BLaER1 (cell line): ENCODE results near the gene MAGEA6.
"Not testable (repeated sequence)": the region's sequence is repeated elsewhere in the genome, so short reads cannot be mapped to it uniquely, and the experiment has no call there.

Source experiments
- H3K27ac ChIP-seq: shearing (Covaris generic); formaldehyde crosslinking; 2 replicates; pipeline ENCODE4 v1.8.1; 2022
- H3K27me3 ChIP-seq: shearing (Covaris generic); formaldehyde crosslinking; 2 replicates; pipeline ENCODE4 v1.8.1; 2022
- H3K36me3 ChIP-seq: shearing (Covaris generic); formaldehyde crosslinking; 2 replicates; pipeline ENCODE4 v1.8.1; 2022
- H3K4me1 ChIP-seq: shearing (Covaris generic); formaldehyde crosslinking; 2 replicates; pipeline ENCODE4 v1.8.1; 2022
- H3K4me2 ChIP-seq: shearing (Covaris generic); formaldehyde crosslinking; 2 replicates; pipeline ENCODE4 v1.8.1; 2022
- H3K4me3 ChIP-seq: shearing (Covaris generic); formaldehyde crosslinking; 2 replicates; pipeline ENCODE4 v1.8.1; 2022
- H3K9ac ChIP-seq: shearing (Covaris generic); formaldehyde crosslinking; 2 replicates; pipeline ENCODE4 v1.8.1; 2022
- H3K9me3 ChIP-seq: shearing (Covaris generic); formaldehyde crosslinking; 2 replicates; pipeline ENCODE4 v1.8.1; 2022
- H4K20me1 ChIP-seq: shearing (Covaris generic); formaldehyde crosslinking; 2 replicates; pipeline ENCODE4 v1.8.1; 2022
- Cebpa-rat ChIP-seq: shearing (Covaris generic); IDR thresholded peaks from 2 replicates; pipeline ENCODE4 v1.8.1; 2022

MAGEA6 gene

DNA sequence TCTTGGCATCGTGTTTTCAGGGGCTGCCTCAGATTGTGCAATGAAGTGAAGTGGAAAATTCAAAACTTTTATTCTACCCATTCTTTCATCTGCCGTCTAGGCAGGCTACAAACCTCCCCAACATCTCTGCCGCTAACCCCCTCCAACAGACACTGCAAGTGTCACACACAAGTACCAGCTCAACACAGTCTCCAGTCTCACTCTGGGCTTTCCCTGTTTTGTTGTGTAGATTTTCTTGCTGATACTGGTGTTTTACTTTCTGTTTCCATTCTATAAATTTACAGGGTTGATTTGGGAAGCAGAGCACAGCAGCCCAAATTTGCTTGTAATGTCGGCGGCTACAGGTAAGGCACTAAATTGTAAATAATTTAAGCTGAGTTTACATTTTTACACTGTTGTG lies 14.6 kb downstream of the MAGEA6 start:
- H3K4me1 ChIP-seq, H3K9me3 ChIP-seq, H3K4me2 ChIP-seq, H3K36me3 ChIP-seq, H3K9ac ChIP-seq, H3K4me3 ChIP-seq, H3K27me3 ChIP-seq, H4K20me1 ChIP-seq, H3K27ac ChIP-seq: not testable (repeated sequence)

DNA sequence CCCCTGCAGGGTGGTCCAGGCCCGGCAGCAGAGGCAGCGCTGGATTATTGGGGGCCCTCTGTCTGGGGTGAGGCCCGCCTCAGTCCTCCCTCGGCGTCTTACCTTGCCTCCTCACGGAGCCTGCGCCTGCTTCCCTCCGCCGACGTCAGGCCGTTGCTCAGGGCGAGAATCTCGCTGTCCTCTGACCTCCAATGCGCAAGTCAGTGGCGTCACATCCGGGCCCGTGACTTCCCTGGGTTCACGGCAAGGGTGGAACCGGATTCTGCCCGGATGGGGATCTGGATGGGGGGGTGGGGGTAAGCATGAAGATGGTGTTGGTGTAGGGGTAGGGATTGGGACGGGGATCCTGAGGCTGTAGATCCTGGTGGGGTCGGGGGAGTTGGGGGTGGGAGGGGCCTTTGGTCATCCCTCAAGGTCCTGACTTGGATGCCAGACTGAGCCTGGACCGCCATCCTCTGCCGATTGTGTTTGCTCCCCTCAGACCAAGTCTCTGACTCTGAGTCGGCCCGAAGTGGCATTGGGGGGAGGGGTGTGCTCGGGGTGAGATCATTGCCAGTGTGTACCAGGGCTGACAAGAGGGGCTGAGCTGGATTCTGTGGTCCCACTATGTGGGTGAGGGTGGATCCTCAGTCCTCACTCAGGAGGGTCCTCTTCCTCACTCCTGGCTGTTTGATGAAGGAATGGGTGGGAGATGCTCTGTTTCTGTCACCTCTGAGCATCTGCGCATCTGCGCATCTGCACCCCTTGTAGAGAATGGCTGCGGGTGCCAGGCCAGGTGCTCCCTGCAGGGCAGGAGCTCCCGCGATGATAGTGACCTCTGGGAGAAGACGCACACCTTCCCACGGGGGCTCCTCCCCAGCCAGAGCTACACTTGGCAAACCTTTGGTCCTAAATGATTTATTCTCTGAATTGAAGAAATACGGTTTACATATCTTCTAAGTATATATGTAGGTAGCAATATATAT lies 15.5 kb downstream of the MAGEA6 start, which contains the start of gene MAGEA2:
MAGEA2 (minus strand) TSS at position 157 of the 965 bp plus-strand sequence. CDS start 2,479 bp downstream, outside the sequence.
- not testable (repeated sequence) for H3K9me3 ChIP-seq, H3K4me3 ChIP-seq, H3K4me1 ChIP-seq, H3K9ac ChIP-seq, H3K4me2 ChIP-seq, H3K36me3 ChIP-seq, H3K27me3 ChIP-seq, H4K20me1 ChIP-seq, H3K27ac ChIP-seq

DNA sequence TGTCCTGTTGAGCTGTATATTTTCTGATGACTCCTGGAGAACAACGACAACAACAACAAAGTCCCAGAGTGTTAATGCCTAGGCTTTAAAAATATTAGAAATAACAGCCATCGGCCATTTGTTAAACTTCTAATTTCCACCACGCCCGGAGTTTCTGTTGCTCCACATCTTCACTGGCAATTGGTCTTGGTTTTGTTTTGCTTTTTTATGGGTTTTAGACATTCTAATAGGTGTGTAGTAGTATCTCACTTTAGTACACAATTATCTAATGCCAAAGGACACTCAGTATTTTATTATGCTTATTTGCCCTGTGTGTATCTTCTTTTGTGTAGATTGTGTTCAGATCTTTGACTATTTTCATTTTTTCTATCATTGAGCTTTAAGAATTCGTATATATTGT lies 30.9 kb downstream of the MAGEA6 start:
- H3K4me3 ChIP-seq, result no peak overlapping the region
- no peaks in the 10 kb centered on the region for H3K4me1 ChIP-seq
- H3K27me3 ChIP-seq, result peaks cover 72% of the 10 kb centered on the region
- no peak overlapping the region for H3K4me2 ChIP-seq
- H3K27ac ChIP-seq, result no peak overlapping the region
- H3K36me3 ChIP-seq, result no peaks in the 10 kb centered on the region
- no peaks in the 10 kb centered on the region for H4K20me1 ChIP-seq
- no peaks in the 10 kb centered on the region for H3K9me3 ChIP-seq
- no peak overlapping the region for H3K9ac ChIP-seq
- TF ChIP-seq Cebpa-rat, result no peak

DNA sequence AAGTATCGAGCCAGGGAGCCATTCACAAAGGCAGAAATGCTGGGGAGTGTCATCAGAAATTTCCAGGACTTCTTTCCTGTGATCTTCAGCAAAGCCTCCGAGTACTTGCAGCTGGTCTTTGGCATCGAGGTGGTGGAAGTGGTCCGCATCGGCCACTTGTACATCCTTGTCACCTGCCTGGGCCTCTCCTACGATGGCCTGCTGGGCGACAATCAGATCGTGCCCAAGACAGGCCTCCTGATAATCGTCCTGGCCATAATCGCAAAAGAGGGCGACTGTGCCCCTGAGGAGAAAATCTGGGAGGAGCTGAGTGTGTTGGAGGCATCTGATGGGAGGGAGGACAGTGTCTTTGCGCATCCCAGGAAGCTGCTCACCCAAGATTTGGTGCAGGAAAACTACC lies 33.0 kb downstream of the MAGEA6 start:
- peaks cover 72% of the 10 kb centered on the region for H3K27me3 ChIP-seq
- H3K9me3 ChIP-seq, H3K9ac ChIP-seq, H4K20me1 ChIP-seq, H3K36me3 ChIP-seq, H3K4me3 ChIP-seq, H3K27ac ChIP-seq, H3K4me1 ChIP-seq, H3K4me2 ChIP-seq: not testable (repeated sequence)

DNA sequence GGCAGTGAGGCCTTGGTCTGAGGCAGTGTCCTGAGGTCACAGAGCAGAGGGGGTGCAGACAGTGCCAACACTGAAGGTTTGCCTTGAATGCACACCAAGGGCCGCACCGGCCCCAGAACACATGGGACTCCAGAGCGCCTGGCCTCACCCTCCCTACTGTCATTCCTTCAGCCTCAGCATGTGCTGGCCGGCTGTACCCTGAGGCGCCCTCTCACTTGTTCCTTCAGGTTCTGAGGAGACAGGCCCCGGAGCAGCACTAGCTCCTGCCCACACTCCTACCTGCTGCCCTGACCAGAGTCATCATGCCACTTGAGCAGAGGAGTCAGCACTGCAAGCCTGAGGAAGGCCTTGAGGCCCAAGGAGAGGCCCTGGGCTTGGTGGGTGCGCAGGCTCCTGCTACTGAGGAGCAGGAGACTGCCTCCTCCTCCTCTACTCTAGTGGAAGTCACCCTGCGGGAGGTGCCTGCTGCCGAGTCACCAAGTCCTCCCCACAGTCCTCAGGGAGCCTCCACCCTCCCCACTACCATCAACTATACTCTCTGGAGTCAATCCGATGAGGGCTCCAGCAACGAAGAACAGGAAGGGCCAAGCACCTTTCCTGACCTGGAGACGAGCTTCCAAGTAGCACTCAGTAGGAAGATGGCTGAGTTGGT lies 33.5 kb downstream of the MAGEA6 start:
- Histone ChIP-seq H3K4me3 (no peak overlapping the region), H3K27me3 (peaks cover 74% of the 10 kb centered on the region), H3K9me3 (no peaks in the 10 kb centered on the region), H4K20me1 (no peaks in the 10 kb centered on the region), H3K27ac (no peak overlapping the region), H3K4me1 (no peaks in the 10 kb centered on the region), H3K4me2 (no peak overlapping the region), H3K9ac (no peak overlapping the region), H3K36me3 (no peaks in the 10 kb centered on the region)
- no peak for TF ChIP-seq Cebpa-rat

DNA sequence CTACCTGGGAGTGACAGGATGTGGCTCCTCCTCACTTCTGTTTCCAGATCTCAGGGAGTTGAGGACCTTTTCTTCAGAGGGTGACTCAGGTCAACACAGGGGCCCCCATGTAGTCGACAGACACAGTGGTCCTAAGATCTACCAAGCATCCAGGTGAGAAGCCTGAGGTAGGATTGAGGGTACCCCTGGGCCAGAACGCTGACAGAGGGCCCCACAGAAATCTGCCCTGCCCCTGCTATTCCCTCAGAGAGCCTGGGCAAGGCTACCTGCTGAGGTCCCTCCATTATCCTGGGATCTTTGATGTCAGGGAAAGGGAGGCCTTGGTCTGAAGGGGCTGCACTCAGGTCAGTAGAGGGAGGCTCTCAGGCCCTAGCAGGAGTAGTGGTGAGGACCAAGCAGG lies 34.4 kb downstream of the MAGEA6 start:
- Histone ChIP-seq H3K9ac (no peak overlapping the region), H3K4me1 (no peaks in the 10 kb centered on the region), H3K27ac (no peak overlapping the region), H3K9me3 (no peaks in the 10 kb centered on the region), H4K20me1 (no peaks in the 10 kb centered on the region), H3K4me3 (no peak overlapping the region), H3K4me2 (no peak overlapping the region), H3K36me3 (no peaks in the 10 kb centered on the region), H3K27me3 (peaks cover 66% of the 10 kb centered on the region)
- no peak for TF ChIP-seq Cebpa-rat

DNA sequence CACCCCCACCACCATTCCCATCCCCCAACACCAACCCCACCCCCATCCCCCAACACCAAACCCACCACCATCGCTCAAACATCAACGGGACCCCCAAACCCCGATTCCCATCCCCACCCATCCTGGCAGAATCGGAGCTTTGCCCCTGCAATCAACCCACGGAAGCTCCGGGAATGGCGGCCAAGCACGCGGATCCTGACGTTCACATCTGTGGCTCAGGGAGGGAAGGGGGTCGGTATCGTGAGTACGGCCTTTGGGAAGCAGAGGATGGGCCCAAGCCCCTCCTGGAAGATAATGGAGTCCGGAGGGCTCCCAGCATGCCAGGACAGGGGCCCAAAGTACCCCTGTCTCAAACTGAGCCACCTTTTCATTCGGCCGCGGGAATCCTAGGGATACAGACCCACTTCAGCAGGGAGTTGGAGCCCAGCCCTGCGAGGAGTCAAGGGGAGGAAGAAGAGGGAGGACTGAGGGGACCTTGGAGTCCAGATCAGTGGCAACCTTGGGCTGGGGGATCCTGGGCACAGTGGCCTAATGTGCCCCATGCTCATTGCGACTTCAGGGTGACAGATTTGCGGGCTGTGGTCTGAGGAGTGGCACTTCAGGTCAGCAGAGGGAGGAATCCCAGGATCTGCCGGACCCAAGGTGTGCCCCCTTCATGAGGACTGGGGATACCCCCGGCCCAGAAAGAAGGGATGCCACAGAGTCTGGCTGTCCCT lies 35.2 kb downstream of the MAGEA6 start:
- H3K4me1 ChIP-seq, H3K4me2 ChIP-seq, H3K9me3 ChIP-seq, H3K36me3 ChIP-seq, H3K27ac ChIP-seq, H3K9ac ChIP-seq, H3K4me3 ChIP-seq, H4K20me1 ChIP-seq: not testable (repeated sequence)
- peaks cover 62% of the 10 kb centered on the region for H3K27me3 ChIP-seq

DNA sequence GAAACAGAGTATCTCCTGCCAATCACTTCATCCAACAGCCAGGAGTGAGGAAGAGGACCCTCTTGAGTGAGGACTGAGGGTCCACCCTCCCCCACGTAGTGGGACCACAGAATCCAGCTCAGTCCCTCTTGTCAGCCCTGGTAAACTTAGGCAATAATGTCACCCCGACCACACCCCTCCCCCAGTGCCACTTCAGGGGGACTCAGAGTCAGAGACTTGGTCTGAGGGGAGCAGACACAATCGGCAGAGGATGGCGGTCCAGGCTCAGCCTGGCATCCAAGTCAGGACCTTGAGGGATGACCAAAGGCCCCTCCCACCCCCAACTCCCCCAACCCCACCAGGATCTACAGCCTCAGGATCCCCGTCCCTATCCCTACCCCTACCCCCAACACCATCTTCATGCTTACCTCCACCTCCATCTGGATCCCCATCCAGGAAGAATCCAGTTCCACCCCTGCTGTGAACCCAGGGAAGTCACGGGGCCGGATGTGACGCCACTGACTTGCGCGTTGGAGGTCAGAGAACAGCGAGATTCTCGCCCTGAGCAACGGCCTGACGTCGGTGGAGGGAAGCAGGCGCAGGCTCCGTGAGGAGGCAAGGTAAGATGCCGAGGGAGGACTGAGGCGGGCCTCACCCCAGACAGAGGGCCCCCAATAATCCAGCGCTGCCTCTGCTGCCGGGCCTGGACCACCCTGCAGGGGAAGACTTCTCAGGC lies 36.1 kb downstream of the MAGEA6 start, which contains the start of the genes CSAG1 and MAGEA12:
CSAG1 (minus strand) TSS at position 461 of the 715 bp plus-strand sequence. CDS start 1,261 bp downstream, outside the sequence.
MAGEA12 (plus strand) TSS at position 497 of the 715 bp plus-strand sequence. CDS start 2,405 bp downstream, outside the sequence.
- no peak within 1 kb of the TSS for H3K27ac ChIP-seq
- H3K27me3 ChIP-seq, result peaks cover 61% of the 10 kb centered on the region
- H3K9me3 ChIP-seq, result no peaks in the 10 kb centered on the region
- no peak within 1 kb of the TSS for H3K9ac ChIP-seq
- H4K20me1 ChIP-seq, result no peaks in the 10 kb centered on the region
- H3K4me3 ChIP-seq, result no peak within 1 kb of the TSS
- H3K4me1 ChIP-seq, result no peaks in the 10 kb centered on the region
- no peak for TF ChIP-seq Cebpa-rat
- H3K36me3 ChIP-seq, result no peaks in the 10 kb centered on the region
- no peak within 1 kb of the TSS for H3K4me2 ChIP-seq

DNA sequence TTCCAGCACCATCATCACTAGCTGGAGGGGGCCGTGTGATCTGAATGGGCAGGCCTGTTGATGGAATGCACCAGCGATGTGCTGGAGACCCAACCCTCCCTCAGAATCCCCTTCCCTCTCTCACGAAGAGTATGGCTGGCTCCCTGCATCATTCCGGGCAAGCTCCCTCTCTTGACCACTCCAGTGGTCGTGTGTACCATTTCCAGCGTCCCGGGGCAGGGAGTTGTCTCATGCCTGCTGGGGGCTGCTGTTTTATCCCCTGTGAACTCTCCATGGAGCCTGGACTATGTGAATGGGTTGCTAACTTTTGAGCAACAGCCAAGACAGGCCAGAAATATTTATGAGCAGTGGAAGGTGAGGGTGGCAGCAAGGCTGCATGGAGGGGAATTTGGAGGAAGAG lies 44.1 kb downstream of the MAGEA6 start:
- Histone ChIP-seq H3K27me3 (peaks cover 36% of the 10 kb centered on the region), H3K4me2 (no peak overlapping the region), H3K9ac (no peak overlapping the region), H4K20me1 (no peaks in the 10 kb centered on the region; the same call in 1 of the 2 replicates), H3K4me3 (no peak overlapping the region), H3K9me3 (no peaks in the 10 kb centered on the region), H3K36me3 (no peaks in the 10 kb centered on the region), H3K4me1 (no peaks in the 10 kb centered on the region), H3K27ac (no peak overlapping the region)
- no peak for TF ChIP-seq Cebpa-rat
